ENCODE data around the gene ALDH3A1. TPM values are rescaled to one million over a fixed set of nuclear protein-coding genes. Genes with fewer than 3 reads are reported as not detected.

ALDH3A1 gene
- total and polyA plus RNA-seq, 4 experiments from 2014 or later, result not detected

DNA sequence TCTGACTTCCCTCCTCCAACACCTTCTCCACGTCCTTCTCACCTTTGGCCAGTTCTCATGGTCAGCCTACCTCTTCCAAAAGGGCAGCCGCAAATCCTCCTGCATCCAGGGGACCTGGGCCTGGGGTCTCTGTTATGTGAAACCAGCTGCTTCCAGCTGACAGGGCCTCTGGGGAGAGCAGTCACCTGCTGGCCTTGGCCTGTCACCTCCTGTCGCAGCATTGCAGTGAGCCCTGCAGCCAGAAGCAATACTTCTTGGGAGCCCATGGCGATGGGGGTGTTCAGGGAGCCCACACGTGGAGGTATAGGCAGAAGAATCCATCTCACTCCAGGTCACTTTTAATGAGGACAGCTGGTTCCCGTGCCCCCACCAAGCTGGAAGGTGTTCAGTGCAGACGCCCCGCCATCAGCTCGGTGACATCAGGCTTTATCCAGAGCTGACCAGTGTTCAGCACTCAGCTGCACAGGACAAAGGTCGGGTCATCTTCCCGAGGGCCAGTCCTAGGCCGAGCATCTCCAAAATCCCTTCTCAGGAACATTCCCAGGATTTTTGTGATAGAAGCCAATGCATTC lies 30.0 kb downstream of the ALDH3A1 start:
- no peaks in the 10 kb centered on the region for H3K4me1 ChIP-seq (ENCODE audit: insufficient read depth, low read length)
- CTCF ChIA-PET (ENCODE audit: partially characterized antibody), result interaction anchor here (1.3 to 1.5 kb wide), 3 partner anchors 27 to 70 kb away, joined by 3 read pairs; no protein-coding TSS in a partner anchor
- POLR2A ChIA-PET (ENCODE audit: partially characterized antibody), result no interaction called here
- H3K4me3 Mint-ChIP-seq, result no peak overlapping the region
- H3K36me3 Mint-ChIP-seq, result no peaks in the 10 kb centered on the region
- peaks cover 0 to 1% of the 10 kb centered on the region in 2 donors for H3K27me3 Mint-ChIP-seq
- no peaks in the 10 kb centered on the region for H3K27me3 ChIP-seq (ENCODE audit: insufficient read depth, low read length)
- no peaks in the 10 kb centered on the region for H3K36me3 ChIP-seq (ENCODE audit: insufficient read depth, low read length)
- H3K27ac ChIP-seq (ENCODE audit: low read depth, low read length), result no peak overlapping the region
- intact Hi-C loops (cut with micrococcal nuclease), result no loop called here
- no peak overlapping the region for H3K4me3 ChIP-seq (ENCODE audit: low read length in 2 of 2)
- peaks cover 0 to 3% (median 0%) of the 10 kb centered on the region in 8 donors for H3K9me3 Mint-ChIP-seq
- peaks cover 0 to 4% (median under 1%) of the 10 kb centered on the region in 4 donors for H3K4me1 Mint-ChIP-seq
- no peak for DNase-seq
- H3K9me3 ChIP-seq (ENCODE audit: control insufficient read depth in 1 of 2, low read length in 2 of 2), result no peaks in the 10 kb centered on the region
- peak overlapping the region in 1 of 7 donors; percentile 6 for H3K27ac Mint-ChIP-seq

DNA sequence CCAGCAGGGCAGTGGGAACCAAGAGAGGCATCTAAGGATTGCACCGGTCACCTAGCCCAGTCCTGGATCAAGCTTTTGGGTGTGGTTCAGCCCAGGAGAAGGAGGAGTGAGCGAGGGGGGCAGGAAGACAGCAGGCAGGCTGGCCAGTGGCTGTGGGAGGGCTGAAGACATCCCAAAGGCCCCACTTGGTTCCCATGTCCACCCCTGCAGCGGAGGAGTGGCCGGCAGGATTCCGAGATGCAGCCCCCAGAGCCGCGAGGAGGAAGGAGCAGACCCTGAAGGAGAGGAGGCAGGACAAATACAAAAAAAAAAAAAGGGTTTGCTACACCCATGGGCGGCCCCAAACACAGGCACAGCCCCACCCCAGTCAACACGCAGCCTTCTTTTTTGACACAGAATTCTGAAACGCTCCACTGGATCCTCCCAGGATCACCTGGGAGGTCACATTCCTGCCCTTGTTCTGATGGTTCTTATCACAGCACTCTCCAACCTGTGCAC lies 30.6 kb downstream of the ALDH3A1 start:
- H3K36me3 ChIP-seq (ENCODE audit: insufficient read depth, low read length), result no peaks in the 10 kb centered on the region
- CTCF ChIA-PET (ENCODE audit: partially characterized antibody), result interaction anchor here (1.3 kb wide), 1 partner anchor 27 kb away, joined by 3 read pairs; no protein-coding TSS in a partner anchor
- no peaks in the 10 kb centered on the region for H3K36me3 Mint-ChIP-seq
- H3K9me3 ChIP-seq (ENCODE audit: control insufficient read depth in 1 of 2, low read length in 2 of 2), result no peaks in the 10 kb centered on the region
- H3K4me3 Mint-ChIP-seq, result no peak overlapping the region
- no peaks in the 10 kb centered on the region for H3K4me1 ChIP-seq (ENCODE audit: insufficient read depth, low read length)
- POLR2A ChIA-PET (ENCODE audit: partially characterized antibody), result no interaction called here
- H3K27ac Mint-ChIP-seq, result peak overlapping the region in 2 of 7 donors; percentile 6 to 30
- H3K9me3 Mint-ChIP-seq, result peaks cover 0 to 3% (median 0%) of the 10 kb centered on the region in 8 donors
- H3K27ac ChIP-seq (ENCODE audit: low read depth, low read length), result no peak overlapping the region
- no peak for DNase-seq
- peaks cover 0 to 4% (median 0%) of the 10 kb centered on the region in 4 donors for H3K4me1 Mint-ChIP-seq
- intact Hi-C loops (cut with micrococcal nuclease), result no loop called here
- H3K27me3 ChIP-seq (ENCODE audit: insufficient read depth, low read length), result no peaks in the 10 kb centered on the region
- no peak overlapping the region for H3K4me3 ChIP-seq (ENCODE audit: low read length in 2 of 2)
- peaks cover 0 to 1% of the 10 kb centered on the region in 2 donors for H3K27me3 Mint-ChIP-seq

DNA sequence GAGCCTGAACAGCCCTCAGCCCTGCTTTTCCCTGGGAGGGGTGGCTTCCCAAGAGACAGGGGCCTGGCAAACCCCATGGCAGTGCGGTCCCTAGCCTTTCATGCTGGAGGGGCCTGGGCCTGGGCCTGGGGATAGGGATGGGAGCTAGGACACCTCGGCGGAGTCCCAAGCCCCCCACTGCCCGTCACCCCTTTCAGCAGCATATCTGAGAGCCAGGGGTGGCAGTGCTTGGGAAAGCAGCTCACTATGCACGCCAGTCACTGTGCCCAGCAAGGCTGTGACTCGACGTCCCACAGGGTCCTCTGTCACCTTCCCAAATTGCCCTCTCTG lies 31.1 kb downstream of the ALDH3A1 start:
- Mint-ChIP-seq H3K36me3 (no peaks in the 10 kb centered on the region), H3K9me3 (no peaks in the 10 kb centered on the region), H3K4me3 (no peak overlapping the region), H3K4me1 (no peaks in the 10 kb centered on the region), H3K27ac (no peak overlapping the region), H3K27me3 (peaks cover 0 to 1% of the 10 kb centered on the region in 2 donors)
- Histone ChIP-seq H3K9me3 (ENCODE audit: control insufficient read depth in 1 of 2, low read length in 2 of 2) (no peaks in the 10 kb centered on the region), H3K27ac (ENCODE audit: low read depth, low read length) (no peak overlapping the region), H3K4me3 (ENCODE audit: low read length in 2 of 2) (no peak overlapping the region), H3K36me3 (ENCODE audit: insufficient read depth, low read length) (no peaks in the 10 kb centered on the region), H3K4me1 (ENCODE audit: insufficient read depth, low read length) (no peaks in the 10 kb centered on the region), H3K27me3 (ENCODE audit: insufficient read depth, low read length) (no peaks in the 10 kb centered on the region)
- ChIA-PET POLR2A (ENCODE audit: partially characterized antibody) (no interaction called here), CTCF (ENCODE audit: partially characterized antibody) (no interaction called here)
- no peak for DNase-seq
- intact Hi-C loops (cut with micrococcal nuclease), result no loop called here

DNA sequence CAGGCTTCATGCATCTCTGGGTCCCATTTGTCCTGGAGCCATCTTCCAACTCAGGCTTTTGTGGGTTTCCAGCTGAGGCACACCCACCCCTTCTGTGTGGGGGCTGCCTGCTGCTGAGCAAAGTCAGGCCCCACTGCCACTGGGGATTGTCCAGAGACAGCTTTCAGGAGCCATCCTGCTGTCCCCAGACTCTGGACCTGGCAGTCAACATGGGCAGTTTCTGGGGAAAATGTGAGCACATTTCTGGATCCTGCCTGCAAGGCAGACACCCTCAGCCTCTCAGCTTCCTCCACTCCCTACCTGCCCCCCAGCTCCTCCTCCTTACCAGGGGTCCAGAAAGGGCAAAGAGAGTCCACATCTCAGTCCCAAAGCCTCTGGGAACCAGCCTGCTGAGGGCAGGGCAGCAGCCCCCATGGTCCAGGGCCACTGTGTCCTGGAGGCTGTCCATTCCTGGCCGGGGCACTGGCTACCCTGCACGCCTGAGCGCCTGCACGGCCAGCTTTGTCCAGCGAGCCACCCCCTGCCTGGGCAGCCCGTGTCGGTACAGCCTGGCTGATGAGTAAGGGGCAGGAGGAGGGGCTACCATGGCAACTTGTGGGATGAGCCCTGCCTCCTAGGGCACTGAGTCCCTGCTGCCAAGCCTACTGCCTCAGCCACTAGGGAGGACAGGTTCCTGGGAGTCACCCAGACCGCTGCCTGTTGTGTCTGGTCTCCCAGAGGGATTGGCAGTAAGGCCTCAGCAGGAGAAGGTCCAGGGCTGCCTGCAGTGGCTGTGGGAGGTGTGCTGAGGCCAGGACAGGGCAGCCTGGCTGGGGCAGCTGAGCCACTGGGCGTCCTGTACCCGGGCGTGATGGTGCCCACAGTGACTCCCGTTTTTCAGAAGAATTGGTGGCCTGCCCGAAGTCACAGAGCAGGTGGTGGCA lies 31.7 kb downstream of the ALDH3A1 start, which contains the start of gene SLC47A2:
SLC47A2 (minus strand) TSS at position 477 of the 923 bp plus-strand sequence; CDS start at position 448, 29 bp downstream.
- Mint-ChIP-seq H3K36me3 (no peaks in the 10 kb centered on the region), H3K9me3 (no peaks in the 10 kb centered on the region), H3K4me3 (no peak within 1 kb of the TSS), H3K27me3 (peaks cover 0 to 1% of the 10 kb centered on the region in 2 donors), H3K27ac (no peak within 1 kb of the TSS), H3K4me1 (no peaks in the 10 kb centered on the region)
- intact Hi-C loops (cut with micrococcal nuclease), result no loop called here
- Histone ChIP-seq H3K27me3 (ENCODE audit: insufficient read depth, low read length) (no peaks in the 10 kb centered on the region), H3K4me3 (ENCODE audit: low read length in 2 of 2) (no peak within 1 kb of the TSS), H3K4me1 (ENCODE audit: insufficient read depth, low read length) (no peaks in the 10 kb centered on the region), H3K9me3 (ENCODE audit: control insufficient read depth in 1 of 2, low read length in 2 of 2) (no peaks in the 10 kb centered on the region), H3K36me3 (ENCODE audit: insufficient read depth, low read length) (no peaks in the 10 kb centered on the region), H3K27ac (ENCODE audit: low read depth, low read length) (no peak within 1 kb of the TSS)
- CTCF ChIA-PET (ENCODE audit: partially characterized antibody), result interaction anchor here (0.8 kb wide), 1 partner anchor 50 kb away, joined by 4 read pairs; no protein-coding TSS in a partner anchor
- POLR2A ChIA-PET (ENCODE audit: partially characterized antibody), result no interaction called here
- DNase-seq, result no peak

- Histone ChIP-seq H3K4me1 (ENCODE audit: insufficient read depth, low read length) (no peaks in the 10 kb centered on the region), H3K27ac (ENCODE audit: low read depth, low read length) (no peak overlapping the region), H3K4me3 (ENCODE audit: low read length in 2 of 2) (no peak overlapping the region), H3K36me3 (ENCODE audit: insufficient read depth, low read length) (no peaks in the 10 kb centered on the region), H3K27me3 (ENCODE audit: insufficient read depth, low read length) (no peaks in the 10 kb centered on the region), H3K9me3 (ENCODE audit: control insufficient read depth in 1 of 2, low read length in 2 of 2) (no peaks in the 10 kb centered on the region)
- no peaks in the 10 kb centered on the region for H3K4me1 Mint-ChIP-seq
- no peaks in the 10 kb centered on the region for H3K9me3 Mint-ChIP-seq
- POLR2A ChIA-PET (ENCODE audit: partially characterized antibody), result no interaction called here
- CTCF ChIA-PET (ENCODE audit: partially characterized antibody), result no interaction called here
- no peaks in the 10 kb centered on the region for H3K36me3 Mint-ChIP-seq
- peak overlapping the region in 2 of 7 donors; percentile 3 to 41 for H3K27ac Mint-ChIP-seq
- no peak for DNase-seq
- H3K27me3 Mint-ChIP-seq, result peaks cover 0 to 1% of the 10 kb centered on the region in 2 donors
- intact Hi-C loops (cut with micrococcal nuclease), result no loop called here
- H3K4me3 Mint-ChIP-seq, result no peak overlapping the region
Measured at GRCh38 chr17:19714542-19715411, 33.3 kb downstream of the ALDH3A1 start.

DNA sequence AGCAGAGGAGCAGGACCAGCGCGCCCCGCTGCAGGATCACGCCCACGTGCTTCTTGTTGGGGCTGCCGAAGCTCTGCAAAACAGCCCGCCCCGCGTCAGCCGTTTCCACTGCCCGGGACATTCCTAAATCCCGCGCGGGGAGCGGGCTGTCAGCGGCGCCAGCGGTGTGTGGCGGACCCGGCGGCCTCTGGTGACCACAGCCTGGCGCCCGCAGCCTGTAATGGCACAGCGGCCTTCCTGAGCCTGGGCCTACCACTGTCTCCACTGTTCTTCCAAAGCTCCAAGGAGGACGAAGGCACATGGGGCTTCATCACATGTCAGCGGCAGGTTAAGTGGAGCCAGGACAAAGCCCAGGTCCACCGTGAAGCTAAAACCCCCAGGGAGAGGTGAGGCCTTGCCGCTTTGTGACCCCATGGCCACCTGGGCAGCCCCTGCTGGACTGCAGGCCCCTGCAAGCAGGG lies 34.2 kb downstream of the ALDH3A1 start:
- H3K36me3 Mint-ChIP-seq, result no peaks in the 10 kb centered on the region

More for the DNA sequence above, 34.2 kb downstream of the ALDH3A1 start:
- intact Hi-C loops (cut with micrococcal nuclease), result no loop called here
- DNase-seq, result no peak
- Mint-ChIP-seq H3K27ac (peak overlapping the region in 1 of 7 donors; percentile 73), H3K4me1 (no peaks in the 10 kb centered on the region), H3K4me3 (no peak overlapping the region), H3K9me3 (no peaks in the 10 kb centered on the region), H3K27me3 (peaks cover 0 to 1% of the 10 kb centered on the region in 2 donors)
- ChIA-PET POLR2A (ENCODE audit: partially characterized antibody) (no interaction called here), CTCF (ENCODE audit: partially characterized antibody) (no interaction called here)
- Histone ChIP-seq H3K4me3 (ENCODE audit: low read length in 2 of 2) (no peak overlapping the region), H3K9me3 (ENCODE audit: control insufficient read depth in 1 of 2, low read length in 2 of 2) (no peaks in the 10 kb centered on the region), H3K36me3 (ENCODE audit: insufficient read depth, low read length) (no peaks in the 10 kb centered on the region), H3K27me3 (ENCODE audit: insufficient read depth, low read length) (no peaks in the 10 kb centered on the region), H3K27ac (ENCODE audit: low read depth, low read length) (no peak overlapping the region), H3K4me1 (ENCODE audit: insufficient read depth, low read length) (no peaks in the 10 kb centered on the region)

Data from CD4-positive, alpha-beta memory T cell (primary cell).